HG03457 (cell line): ENCODE data around the gene IL37.
"Not testable (repeated sequence)": the region's sequence is repeated elsewhere in the genome, so short reads cannot be mapped to it uniquely, and the experiment has no call there.

Experiments used
- ATAC-seq: cut with Tn5 transposase; IDR thresholded peaks from one replicate; pipeline ENCODE4 v1.9.1; 2021; ENCODE audit warnings: moderate number of reproducible peaks; ENCODE audit not compliant: unreplicated experiment

Gene IL37

DNA sequence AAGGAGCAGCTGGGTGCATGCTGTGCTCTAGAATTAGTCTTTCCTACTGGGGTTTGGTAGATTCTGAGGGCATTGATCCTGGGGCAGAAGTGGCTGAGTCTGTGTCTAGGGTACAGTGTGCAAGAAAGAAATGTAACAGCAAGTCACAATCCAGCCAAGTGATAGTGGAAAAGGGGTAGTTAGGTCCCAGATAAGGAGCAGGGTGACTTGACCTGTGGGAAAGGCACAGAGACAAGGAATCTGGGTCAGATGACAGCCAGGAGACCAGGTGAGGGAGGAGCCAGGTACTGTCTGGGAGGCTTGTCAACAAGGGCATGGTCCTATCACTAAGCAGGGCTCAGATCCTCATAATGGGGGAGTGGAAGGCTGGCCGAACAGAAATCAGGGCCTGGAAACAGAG lies 8.1 kb downstream of the IL37 start:
- no peak for ATAC-seq

DNA sequence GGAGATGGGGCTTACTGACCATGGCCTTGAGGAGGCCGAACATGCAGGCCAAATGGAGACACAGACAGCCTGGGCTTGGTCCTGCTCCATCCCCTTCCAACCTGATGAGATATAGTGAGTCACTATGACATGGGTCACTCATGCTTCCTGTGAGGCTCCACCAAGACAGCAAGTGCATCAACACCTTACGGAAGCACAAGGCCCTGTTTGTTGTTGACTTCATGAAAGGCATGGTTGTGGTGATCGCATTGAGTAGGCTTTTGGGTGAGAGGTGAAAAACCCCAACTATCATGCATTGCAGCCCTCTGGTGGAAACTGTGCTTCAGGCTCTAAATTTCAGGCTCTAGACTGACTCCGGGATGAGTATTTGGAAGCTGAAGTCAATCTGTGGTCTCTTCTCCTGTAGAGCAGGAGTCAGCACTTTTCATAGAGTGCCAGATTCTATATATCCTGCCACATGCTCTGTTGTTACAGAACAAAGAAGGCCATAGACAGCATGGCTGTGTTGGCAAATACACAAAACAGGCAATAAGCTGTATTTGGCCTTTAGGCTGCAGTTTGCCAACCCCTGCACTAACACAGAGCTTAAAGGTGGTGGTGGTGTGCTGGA lies 10.1 kb downstream of the IL37 start:
- no peak for ATAC-seq

DNA sequence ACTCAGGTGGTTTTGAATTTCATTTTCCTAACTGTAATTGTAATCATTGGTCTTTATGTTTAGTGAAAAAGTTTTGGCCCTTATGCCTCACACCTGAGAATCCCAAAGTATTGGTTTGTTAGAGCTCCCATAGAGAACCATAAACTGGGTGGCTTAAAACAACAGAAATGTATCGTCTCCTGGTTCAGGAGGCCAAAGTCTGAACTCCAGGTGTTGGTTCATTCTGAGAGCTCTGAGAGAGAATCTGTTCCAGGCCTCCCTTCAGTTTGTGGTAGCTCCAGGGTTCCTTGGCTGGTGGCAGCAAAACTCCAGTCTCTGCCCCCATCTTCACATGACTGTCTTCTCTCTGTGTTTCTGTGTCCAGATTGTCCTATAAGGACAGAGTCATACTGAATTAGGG lies 11.0 kb downstream of the IL37 start:
- ATAC-seq, result no peak

DNA sequence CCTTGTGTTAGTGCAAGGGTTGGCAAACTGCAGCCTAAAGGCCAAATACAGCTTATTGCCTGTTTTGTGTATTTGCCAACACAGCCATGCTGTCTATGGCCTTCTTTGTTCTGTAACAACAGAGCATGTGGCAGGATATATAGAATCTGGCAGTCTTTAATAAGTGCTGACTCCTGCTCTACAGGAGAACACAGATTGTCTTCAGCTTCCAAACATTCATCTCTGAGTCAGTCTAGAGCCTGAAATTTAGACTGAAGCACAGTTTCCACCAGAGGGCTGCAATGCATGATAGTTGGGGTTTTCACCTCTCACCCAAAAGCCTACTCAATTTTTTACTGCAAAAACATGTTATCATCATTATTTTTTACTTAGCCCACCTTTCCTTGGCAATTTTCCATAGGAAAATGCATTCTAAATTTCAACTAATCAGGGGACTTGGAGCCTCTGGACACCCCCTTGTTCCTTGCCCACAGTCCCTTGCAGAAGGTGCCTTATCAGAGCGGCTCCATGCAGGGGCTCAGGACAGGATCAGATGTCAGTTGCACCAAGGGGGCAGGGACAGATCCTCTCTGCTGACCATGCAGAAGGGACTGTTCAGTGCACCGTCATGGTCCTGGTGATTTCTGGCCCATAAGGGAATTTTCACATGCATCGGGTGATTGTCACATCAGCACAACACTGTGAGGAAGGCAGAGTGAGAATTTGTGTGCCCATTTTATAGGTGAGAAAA lies 12.4 kb downstream of the IL37 start:
- ATAC-seq, result no peak

DNA sequence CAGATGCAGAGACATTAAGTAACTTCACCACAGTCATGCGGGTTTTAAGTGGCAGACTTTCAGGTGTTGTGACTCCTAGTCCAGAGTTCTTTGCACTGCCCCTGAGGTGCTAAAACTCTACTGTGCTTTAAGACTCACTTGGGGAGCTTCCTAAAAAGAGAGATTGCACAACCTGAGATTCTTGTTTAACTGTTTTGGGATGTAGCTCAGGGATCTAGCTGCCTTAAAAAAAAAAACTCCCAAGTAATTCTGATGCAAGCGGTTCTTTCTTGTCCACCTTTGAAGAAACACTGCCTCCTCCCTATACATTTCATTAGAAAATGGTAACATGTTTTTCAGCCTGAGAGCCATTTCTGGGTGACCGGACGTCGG lies 13.0 kb downstream of the IL37 start:
- no peak for ATAC-seq

DNA sequence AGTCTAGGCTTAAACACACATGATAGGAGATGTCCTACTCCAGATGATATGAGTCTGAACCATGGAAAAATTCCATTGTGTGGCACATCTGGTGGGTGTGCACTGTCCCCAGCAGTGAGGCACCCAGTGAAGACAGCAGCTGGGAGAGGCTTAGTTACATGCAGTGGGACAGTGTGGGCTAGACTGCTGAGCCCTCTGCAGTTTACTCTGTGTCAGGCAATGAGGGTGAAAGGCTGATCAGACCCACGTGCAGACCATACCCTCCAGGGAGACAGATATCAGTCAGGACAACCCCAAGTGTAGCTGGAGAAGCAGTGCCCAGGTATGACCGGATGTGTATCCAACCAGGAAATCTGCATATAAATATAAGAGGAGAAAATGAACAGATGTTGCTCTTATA lies 13.4 kb downstream of the IL37 start:
- ATAC-seq, result no peak

DNA sequence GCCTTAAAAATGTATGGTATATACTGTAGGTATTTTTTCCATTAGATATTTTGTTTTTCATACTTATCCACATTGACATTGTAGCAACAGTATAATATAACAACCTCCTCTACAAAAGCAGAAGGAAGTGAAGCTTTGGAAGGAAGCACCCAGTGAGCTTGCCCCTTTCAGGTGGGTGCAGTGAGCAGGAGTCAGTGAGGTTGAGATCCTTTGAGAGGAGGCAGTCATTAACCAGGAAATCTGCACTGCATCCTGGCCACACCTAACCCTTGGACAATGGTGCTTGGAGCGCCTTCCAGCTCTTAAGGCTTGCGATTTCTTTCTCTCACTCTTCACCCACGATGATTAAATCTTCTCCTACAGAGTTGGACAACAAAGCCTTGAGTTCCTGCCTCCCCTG lies 13.9 kb downstream of the IL37 start:
- no peak for ATAC-seq

DNA sequence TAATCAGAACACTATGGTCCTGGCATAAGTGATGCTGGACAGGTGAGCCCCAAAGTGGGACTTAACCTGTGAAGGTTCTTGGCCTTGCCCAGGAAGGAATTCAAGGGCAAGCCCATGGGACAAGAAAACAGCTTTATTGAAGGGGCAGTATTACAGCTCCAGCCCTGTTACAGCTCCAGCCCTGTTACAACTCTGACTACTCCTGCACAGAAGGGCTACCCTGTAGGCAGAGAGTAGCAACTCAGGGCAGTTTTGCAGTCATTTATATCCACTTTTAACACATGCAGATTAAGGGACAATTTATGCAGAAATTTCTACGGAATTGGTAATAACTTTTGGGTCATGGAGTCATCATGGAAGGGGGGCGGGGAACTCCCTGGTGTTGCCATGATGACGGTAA lies 15.7 kb downstream of the IL37 start:
- ATAC-seq, result no peak

DNA sequence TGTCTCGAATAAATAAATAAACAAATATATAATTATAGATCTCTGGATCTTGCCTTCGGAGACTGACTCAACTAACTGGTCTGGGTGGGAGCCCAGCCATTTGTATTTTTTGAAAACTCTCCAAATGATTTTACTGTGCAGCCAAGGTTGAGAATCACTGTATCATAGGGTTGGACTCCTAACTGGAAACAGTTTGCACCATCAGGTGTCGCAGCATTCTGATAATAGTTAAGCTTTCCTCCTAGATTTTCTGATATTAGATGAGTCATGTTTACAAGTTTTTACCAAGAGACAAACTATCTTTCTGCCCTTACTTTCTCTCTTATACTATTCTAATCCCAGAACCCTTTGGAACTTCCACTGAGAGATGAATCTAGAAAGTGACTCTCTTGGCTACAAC lies 16.8 kb downstream of the IL37 start:
- no peak for ATAC-seq

DNA sequence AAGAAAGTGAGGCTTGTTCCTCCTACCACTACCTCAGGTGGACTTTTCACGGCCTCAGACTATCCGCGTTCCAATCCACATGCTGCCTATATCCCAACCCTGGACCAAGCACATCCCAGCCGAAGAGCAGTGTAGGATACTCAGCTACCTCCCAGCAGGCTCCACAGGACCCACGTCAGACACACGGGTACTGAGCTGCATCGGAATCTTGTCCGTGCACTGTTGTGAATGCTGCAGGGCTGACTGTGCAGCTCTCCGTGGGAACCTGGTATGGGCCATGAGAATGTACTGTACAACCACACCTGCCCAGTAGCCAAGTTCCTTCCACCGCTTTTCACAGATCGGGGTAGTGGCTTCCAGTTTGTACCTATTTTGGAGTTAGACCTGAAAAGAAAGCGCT lies 22.3 kb downstream of the IL37 start:
- no peak for ATAC-seq

DNA sequence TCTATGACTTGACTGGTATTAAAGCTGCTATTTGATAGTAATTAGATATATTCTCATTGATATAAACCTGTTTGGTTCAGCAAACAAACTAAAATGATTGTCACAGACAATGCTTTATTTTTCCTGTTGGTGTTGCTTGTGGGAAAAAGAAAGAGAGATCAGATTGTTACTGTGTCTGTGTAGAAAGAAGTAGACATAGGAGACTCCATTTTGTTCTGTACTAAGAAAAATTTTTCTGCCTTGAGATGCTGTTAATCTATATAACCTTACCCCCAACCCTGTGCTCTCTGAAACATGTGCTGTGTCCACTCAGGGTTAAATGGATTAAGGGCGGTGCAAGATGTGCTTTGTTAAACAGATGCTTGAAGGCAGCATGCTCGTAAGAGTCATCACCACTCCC lies 23.2 kb downstream of the IL37 start:
- ATAC-seq, result not testable (repeated sequence)

DNA sequence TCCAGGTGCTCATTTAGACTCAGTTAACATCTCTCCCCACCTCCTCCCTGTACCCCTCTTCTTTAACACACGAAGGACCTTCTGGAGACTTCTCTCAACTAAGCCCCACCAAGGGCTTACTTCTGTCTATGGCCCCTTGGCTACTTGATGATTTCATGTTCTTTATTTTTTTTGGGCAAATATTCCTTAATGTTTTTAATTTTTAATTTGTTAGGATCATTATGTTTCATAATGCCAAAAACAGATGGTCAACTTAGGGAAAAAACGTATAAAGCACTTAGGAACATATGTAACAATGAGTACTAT lies 25.9 kb downstream of the IL37 start:
- no peak for ATAC-seq

DNA sequence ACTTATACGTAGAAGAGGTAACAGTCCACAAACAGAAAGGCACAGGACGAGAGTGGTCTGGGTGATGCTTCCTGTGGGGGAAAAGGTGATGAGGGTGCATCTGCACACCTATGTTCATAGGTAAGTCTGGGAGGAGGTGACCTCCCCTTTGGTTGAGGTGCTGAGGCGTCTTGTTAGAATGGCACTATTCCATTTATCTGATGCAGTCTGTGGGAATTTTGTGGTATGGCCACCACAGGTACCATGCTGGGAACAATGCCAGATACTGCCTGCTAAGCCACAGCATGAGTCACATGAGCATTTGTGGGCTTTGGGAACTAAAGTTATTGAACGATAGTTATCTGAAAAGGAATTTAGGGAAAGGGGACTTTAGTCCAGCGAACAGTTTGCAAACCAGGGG lies 27.9 kb downstream of the IL37 start:
- ATAC-seq, result no peak

DNA sequence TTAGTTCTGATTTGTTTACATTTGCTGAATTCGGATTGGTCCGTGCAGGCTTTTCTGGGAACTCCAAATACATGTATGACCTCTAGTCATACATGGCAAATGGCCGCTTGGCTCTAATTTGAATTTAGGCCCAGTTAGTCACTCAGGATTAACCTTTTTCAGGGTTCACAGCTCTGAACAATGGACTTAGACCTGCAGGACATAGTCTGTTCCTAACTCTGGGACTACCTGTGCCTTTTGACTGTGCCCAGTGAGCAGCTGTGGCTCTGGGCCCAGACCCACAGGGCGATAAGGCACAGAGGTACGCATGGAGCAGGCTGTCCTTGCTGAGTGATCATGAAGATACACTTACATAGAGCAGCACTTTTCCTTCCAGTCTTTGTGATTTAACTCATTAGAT lies 28.5 kb downstream of the IL37 start:
- ATAC-seq, result no peak

DNA sequence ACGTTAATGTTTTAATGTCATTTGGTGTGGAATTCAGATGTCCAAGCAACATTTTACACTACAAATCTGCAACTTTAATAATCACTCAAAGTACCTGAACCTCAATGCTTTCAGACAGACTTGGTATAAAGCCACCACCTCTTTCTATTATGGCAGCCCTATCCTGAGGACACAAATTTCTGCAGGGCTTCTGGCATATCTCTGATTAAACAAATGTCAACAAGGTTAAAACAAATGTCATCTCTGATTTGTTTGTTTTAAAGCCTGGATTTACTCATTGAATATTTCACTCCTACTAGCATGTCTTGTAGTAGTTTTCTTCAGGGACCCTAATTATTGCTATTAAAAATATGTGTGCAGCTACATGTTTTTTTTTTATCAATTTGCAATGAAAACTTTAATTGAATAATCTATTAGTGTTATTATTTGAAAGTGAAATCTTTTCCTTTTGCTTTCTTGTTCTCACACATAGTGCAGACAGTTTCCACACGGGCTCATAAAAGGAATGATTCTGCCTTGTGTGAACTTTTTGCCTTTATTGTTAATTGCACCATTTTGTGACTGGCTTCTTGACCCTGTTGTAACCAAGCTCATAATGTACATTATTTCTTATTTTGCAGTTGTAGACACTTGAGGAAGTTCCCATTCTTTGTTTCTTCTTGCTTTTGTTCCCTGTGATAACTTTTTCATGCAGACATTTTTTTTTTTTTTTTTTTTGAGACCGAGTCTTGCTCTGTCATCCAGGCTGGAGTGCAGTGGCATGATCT lies 30.1 kb downstream of the IL37 start:
- ATAC-seq, result no peak

DNA sequence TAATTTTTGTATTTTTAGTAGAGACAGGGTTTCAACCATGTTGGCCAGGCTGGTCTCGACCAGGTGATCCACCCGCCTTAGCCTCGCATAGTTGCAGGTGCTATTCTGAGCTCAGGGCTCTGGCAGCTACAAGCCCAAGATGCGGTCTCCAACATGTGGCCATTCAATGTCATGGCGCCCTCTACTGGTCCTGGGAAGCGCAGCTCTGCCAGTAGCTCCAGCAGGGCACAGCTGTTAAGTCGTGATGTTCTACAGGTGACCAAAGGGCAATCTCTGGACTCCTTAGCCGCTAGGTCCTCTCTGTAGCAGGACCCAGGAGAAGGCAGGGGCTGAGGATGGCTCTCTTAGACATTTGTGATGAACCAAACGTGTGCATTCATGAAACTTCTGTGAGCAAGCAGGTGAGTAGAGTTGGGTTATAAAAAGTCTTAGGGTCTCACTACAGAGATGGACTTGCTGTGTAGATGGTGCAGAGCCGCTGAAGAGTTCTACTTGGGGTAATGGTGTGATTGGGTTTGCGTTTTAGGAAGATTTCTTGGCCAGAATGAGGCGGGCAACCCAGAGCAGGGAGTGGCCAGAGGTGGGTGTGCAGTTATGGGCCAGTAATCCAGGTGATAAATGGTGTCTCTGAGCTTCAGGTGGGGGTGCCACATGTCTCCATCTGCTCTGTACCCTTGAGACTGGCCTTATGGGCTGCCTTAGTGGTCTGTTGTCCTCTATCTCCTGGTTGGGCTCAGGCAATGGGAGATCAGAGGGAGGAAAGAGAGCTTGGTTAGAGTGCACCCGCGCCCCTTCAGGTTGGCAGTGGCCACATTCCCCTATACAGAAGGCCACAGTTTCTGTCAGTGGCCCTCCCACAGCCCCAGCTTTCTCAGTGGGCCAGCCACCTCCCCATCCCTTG lies 31.0 kb downstream of the IL37 start:
- no peak for ATAC-seq

DNA sequence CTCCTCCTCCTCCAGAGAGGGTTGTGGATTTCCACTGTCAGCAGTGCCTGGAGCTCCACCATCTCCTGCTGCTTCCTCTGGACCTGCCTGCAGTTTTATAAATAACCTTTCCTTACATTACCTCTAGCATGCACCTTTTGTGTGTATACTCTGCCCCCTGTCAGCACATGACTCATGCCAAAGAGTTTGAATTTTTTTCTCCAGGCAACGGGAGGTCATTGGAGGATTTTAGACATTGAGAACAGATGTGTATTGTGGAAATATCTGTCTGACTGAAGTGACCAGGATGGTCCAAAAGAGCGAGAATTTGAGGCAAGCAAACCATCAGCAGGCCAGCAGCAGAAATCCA lies 31.7 kb downstream of the IL37 start:
- no peak for ATAC-seq

DNA sequence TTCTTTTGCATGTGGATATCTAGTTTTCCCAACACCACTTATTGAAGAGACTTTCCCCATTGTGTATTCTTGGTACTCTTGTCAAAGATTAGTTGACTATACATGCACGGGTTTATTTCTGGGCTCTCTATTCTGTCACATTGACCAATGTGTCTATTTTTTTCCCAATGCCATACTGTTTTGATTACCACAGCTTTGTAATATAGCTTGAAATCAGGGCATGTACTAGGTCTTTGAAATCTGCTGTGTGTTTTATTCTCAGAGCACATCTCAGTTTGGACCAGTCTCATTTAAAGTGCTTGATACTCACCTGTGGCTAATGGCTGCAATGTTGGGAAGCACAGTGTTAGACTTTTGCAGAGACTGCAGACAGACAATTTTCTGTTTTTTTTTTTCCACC lies 34.0 kb downstream of the IL37 start:
- ATAC-seq, result no peak

DNA sequence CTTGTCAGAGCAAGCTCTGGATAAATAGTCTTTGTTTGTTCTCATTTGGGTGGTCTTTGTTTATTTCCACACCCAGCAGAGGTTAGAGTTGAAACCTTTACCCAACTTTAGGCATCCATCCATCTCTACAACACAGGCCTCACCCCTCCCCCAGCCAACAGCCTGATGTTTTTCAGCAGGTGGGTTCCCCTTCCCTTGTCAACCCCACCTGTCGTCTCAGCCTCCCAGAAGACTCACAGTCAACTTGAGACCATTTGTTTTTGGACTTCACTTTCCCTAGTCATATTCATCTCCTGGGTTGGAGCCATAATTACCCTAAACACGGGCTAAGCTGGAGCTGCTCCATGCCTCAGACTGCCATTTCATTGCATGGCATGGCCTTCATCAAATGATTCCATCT lies 35.1 kb downstream of the IL37 start:
- ATAC-seq, result no peak

DNA sequence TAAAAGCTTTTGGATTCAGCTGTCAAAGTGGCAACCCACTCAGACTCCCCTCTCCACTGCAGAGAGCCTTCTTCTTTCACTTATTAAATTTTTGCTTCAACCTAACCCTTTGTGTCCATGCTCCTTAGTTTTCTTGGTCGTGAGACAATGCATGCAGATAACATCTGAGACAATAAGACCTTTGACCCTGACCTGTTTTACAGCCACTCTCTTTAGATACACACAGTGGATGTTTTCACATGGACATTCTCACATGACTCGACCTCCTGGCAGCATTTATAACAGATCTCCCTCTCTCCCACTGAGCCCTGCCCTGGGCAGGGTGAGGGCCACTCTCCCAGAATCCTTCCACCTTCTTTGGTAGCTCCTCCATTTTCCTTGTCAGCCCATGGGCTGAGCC lies 36.4 kb downstream of the IL37 start:
- no peak for ATAC-seq

DNA sequence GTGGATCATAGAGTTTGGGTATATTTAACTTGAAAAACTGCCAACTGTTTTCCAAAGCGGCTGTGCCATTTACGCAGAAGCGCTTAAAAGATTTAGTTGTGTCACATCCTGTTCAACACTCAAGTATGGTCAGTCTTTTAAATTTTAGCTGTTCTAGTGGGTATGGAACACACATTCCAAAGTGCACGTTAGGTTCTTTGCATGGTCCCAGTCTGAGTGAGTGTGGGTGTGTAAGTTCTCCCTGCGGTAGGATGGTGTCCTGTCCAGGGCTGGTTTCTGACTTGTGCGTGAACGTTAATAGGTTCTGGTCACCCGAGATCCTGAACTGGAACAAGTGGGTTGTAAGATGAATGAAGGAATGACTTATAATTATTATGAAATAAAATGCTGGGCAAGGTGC lies 38.5 kb downstream of the IL37 start:
- no peak for ATAC-seq

DNA sequence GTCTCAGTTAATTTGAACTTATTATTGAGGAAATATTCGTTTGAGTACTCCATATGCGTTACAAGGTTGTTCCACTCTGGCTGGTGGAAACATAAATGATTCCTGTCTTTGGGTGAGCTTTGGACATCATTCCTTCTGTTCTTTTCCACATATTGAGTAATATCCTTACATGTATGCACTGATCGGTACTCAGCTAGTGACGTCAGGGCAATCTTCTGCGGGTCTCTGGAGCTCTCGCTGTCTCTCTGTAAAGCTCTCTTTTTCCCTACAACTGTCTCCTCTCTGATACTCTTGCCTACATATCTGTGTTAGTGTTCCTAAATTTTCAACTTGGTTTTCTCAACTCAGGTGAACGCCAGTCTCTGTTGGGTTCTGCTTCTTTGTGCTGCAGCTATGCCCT lies 43.4 kb downstream of the IL37 start:
- no peak for ATAC-seq
